GM19455 (cell line): ENCODE measurements around the gene FLAD1.

Experiments used
- ATAC-seq: cut with Tn5 transposase; IDR thresholded peaks from one replicate; pipeline ENCODE4 v1.9.1; 2021; ENCODE audit not compliant: unreplicated experiment

The FLAD1 gene

GRCh38 chr1:155002464-155003226, 19.5 kb downstream of the FLAD1 start, which contains the start of gene ZBTB7B:
Gene ZBTB7B, plus strand, starts transcription at chr1:155002802. Its CDS starts 11,859 bp downstream, at chr1:155014661.
- ATAC-seq = no peak

DNA sequence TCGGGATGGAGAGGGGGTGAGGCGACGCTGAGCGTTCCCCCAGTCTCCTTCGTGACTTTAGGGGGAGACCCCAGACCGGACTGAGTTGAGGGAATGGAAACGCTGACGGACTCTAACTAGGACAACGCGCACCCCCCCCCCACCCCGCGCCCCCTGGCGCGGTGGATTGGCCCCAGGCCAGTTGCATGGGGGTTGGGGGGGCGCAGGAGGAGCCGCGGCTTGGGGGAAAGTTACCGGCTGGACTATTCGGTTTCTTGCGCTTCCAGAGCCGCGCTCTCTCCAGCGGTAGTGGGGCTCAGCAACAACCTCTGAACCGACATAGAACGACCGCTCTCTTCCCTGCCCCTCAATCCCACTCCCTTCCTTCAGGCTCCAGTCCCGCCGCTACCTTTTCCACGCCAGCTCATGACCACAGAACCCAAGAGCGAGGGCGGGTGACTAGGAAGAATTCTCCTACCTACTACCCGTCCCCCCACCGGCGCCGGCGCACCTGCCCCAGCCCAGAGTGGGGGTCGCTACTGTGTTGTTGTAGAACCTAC, 20.2 kb downstream of the FLAD1 start:
- no peak for ATAC-seq

- no peak for ATAC-seq
These were observed 20.7 kb downstream of the FLAD1 start for GRCh38 chr1:155003766-155004351.

- ATAC-seq = no peak
These were observed 21.4 kb downstream of the FLAD1 start for GRCh38 chr1:155004352-155005075.

DNA sequence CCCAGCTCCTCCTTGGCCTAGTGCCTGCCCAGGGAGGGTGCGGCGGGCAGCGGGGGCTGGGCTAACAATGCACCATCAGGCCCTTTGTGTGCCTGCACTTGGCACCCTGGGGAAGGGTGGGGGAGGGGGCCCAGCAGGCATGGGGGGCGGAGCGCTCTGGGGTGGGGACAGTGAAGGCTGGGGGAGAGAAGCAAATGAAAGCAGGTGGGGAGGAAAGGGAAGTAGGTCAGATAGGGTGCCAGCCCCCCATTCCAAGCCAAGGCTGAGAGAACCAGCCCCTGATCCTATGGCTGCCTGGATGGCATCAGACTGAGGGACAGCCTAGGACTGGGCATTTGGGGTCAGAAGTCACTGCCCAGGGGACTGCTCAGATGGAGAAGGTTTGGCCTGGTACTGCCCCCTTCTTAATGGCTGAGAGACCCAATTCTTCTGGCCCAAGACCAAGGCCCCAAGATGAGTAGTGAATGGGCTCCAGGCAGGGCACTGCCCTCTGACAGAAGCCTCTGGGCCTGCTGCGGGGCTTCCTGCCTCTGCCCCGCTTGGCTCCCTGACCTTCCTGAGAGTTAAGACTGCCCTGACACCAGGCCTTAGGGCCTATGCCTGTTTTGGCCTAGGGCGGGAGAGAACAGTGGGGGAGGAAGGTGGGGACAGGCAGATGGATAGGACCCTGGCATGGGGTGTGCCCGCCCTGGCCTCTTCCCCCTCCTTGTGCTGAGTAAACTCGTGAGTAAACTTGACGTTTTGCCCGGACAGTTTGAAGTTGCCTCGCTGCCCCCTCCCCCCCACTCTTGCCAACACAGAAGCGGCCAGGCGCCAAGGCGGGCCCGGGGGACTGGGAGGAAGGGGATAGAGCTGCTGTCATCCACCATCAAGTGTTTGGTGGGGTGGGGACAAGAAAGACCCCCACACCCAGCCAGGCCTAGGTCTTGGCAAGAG, 22.2 kb downstream of the FLAD1 start:
- no peak for ATAC-seq

GRCh38 chr1:155006601-155007101, 23.5 kb downstream of the FLAD1 start:
- no peak for ATAC-seq

- ATAC-seq = no peak
These were observed 24.2 kb downstream of the FLAD1 start for GRCh38 chr1:155007251-155007828.

- ATAC-seq = no peak
These were observed 25.1 kb downstream of the FLAD1 start for GRCh38 chr1:155008015-155008941.

GRCh38 chr1:155009221-155009711, 26.1 kb downstream of the FLAD1 start:
- ATAC-seq = no peak

GRCh38 chr1:155009742-155010141, 26.6 kb downstream of the FLAD1 start:
- no peak for ATAC-seq

DNA sequence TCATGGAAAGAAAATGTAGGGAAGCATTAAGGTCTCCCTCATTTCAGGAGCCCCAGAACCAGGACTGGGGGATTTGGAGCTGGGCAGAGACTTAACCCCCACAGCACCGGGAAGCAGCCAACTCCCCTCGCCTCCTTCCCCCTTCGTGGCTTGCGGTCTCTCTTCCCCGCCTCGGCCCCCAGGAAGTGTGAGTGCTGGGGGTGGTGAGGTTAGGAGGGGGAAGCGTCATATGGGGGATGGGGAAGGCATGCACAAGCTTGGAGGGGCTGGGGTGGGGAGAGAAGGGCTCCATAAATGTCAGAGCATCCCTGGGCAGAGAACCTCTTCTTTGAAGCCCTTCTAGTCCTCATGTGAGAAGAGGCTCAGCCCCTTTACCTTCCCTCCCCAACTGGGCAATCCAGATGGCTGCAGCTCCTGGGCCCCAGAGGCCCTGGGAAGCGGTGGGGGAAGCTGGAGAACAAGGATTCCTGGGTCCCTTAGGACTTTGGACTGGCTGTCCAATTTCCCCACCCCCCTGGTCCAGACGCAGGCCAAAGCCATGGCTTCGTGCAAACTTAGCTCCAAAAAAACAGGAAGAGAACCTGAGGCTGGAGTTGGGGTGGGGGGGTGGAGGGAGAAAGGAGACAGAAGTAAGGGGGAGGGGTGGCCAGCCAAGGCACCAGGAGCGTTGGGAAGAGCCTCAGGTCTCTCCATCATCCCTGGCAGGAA, 27.2 kb downstream of the FLAD1 start:
- no peak for ATAC-seq

- no peak for ATAC-seq
These were observed 27.9 kb downstream of the FLAD1 start for GRCh38 chr1:155011004-155011416.

GRCh38 chr1:155011437-155012025, 28.4 kb downstream of the FLAD1 start:
- no peak for ATAC-seq

DNA sequence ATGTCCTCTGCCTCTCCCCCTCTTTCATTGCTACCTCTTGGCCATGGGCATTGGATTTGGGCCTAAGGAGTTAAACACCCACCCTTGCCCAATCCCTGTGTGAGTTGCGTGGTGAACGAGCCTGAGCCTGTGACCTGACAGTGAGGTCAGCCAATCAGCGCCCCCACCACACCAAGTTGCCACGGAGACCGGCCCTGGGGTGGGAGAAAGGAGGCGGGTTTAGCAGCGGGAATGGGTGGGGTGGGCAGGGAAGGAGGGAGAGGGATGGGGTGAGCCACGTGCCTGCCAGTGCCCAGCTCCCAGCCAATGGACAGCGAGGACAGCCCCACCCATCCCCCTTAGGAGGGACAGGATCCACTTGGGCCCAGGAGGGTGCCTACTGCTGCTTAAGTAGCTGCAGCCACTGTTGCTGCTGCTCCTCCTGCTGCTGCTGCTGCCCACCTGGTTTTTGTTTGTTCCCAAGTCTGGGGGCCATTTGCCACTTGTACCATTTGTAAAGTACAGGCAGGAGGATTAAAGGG, 28.9 kb downstream of the FLAD1 start:
- ATAC-seq = no peak

DNA sequence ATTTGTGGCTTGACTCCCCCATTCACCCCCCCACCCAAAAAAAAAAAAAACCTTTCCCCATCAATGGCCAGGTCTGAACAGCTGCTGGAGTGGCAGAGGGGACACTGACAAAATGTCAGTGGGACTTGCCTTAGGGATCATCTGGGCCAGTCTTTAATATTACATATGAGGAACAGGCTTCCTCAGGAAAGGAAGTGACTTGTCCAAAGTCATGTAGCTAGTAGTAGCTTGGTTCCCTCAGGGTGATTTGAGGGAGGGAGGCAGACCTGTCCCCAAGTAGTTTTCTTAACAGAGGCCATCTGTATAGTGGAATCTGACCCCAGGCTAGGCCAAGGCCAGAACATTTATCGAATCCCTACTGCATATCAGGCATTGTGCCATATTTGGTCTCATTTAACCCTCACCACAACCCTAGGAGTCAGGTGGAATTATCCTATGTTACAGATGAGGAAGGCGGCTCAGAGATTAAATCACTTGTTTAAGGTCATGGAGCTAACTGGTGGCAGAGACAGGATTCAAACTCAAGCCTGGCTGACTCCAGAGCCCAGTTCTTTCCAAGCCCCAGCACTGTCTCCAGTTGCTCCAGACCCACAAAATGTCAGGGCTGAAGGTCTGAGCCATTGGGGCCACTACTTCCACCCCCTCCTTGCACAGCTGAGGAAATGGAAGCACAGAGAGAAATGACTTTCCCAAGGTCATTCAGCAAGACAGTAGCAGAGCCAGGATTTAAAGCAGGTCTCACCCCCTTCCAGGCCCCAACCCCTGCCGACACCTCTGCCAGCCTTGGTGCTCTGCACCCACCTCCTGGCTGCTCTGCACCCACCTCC, 29.8 kb downstream of the FLAD1 start:
- ATAC-seq = no peak

GRCh38 chr1:155013632-155014031, 30.5 kb downstream of the FLAD1 start:
- ATAC-seq = no peak
